ENCODE measurements around the gene CNGA1. TPM values are rescaled to one million over a fixed set of nuclear protein-coding genes. Genes with fewer than 3 reads are reported as not detected.

Gene CNGA1
- total RNA-seq, 2 donors from 2014 or later, result 1.6 to 5.7 TPM

- no peak overlapping the region for H3K27ac ChIP-seq
- H3K27me3 ChIP-seq (replicated peaks; ENCODE audit: insufficient read depth), result no peaks in the 10 kb centered on the region
- H3K36me3 ChIP-seq, result no peaks in the 10 kb centered on the region
- no peak overlapping the region for H3K4me3 ChIP-seq
- 86% methylated on average over 2 of the region's 2 CpGs for WGBS
- TF ChIP-seq CTCF (IDR thresholded peaks at IDR 0.05) (no peak), POLR2A (IDR thresholded peaks at IDR 0.05) (no peak), POLR2AphosphoS5 (IDR thresholded peaks at IDR 0.05) (no peak)
- intact Hi-C loops (cut with DNase I), result no loop called here
- no peaks in the 10 kb centered on the region for H3K9me3 ChIP-seq
- DNase-seq (ENCODE audit: low spot score), result no peak
- H3K4me1 ChIP-seq (replicated peaks), result no peaks in the 10 kb centered on the region
These were observed 27.8 kb upstream of the CNGA1 start for GRCh38 chr4:48044298-48044697.

- intact Hi-C loops (cut with DNase I), result no loop called here
- no peaks in the 10 kb centered on the region for H3K27me3 ChIP-seq (replicated peaks; ENCODE audit: insufficient read depth)
- no peaks in the 10 kb centered on the region for H3K9me3 ChIP-seq
- no peaks in the 10 kb centered on the region for H3K36me3 ChIP-seq
- no peak for DNase-seq (ENCODE audit: low spot score)
- TF ChIP-seq POLR2A (IDR thresholded peaks at IDR 0.05) (no peak), POLR2AphosphoS5 (IDR thresholded peaks at IDR 0.05) (no peak), CTCF (IDR thresholded peaks at IDR 0.05) (no peak)
- no peak overlapping the region for H3K4me3 ChIP-seq
- no peak overlapping the region for H3K27ac ChIP-seq
- 51% methylated on average over 2 of the region's 2 CpGs for WGBS
- no peaks in the 10 kb centered on the region for H3K4me1 ChIP-seq (replicated peaks)
These were observed 27.0 kb upstream of the CNGA1 start for GRCh38 chr4:48043504-48043903.

- DNase-seq (ENCODE audit: low spot score), result no peak
- Histone ChIP-seq H3K4me3 (no peak overlapping the region), H3K9me3 (no peaks in the 10 kb centered on the region), H3K27me3 (replicated peaks; ENCODE audit: insufficient read depth) (no peaks in the 10 kb centered on the region), H3K4me1 (replicated peaks) (no peaks in the 10 kb centered on the region), H3K36me3 (no peaks in the 10 kb centered on the region), H3K27ac (no peak overlapping the region)
- TF ChIP-seq POLR2A (IDR thresholded peaks at IDR 0.05), result no peak
- TF ChIP-seq CTCF (IDR thresholded peaks at IDR 0.05), result no peak
- TF ChIP-seq POLR2AphosphoS5 (IDR thresholded peaks at IDR 0.05), result no peak
- WGBS, result 41% methylated on average over 3 of the region's 3 CpGs
- intact Hi-C loops (cut with DNase I), result no loop called here
These were observed 26.5 kb upstream of the CNGA1 start for GRCh38 chr4:48042979-48043461.

- Histone ChIP-seq H3K9me3 (no peaks in the 10 kb centered on the region), H3K4me1 (replicated peaks) (no peaks in the 10 kb centered on the region), H3K27ac (no peak overlapping the region), H3K4me3 (no peak overlapping the region), H3K36me3 (no peaks in the 10 kb centered on the region), H3K27me3 (replicated peaks; ENCODE audit: insufficient read depth) (no peaks in the 10 kb centered on the region)
- TF ChIP-seq CTCF (IDR thresholded peaks at IDR 0.05) (no peak), POLR2AphosphoS5 (IDR thresholded peaks at IDR 0.05) (no peak), POLR2A (IDR thresholded peaks at IDR 0.05) (no peak)
- 86% methylated on average over 4 of the region's 4 CpGs for WGBS
- intact Hi-C loops (cut with DNase I), result no loop called here
- DNase-seq (ENCODE audit: low spot score), result no peak
These were observed 25.2 kb upstream of the CNGA1 start for GRCh38 chr4:48041535-48042137.

- TF ChIP-seq POLR2A (IDR thresholded peaks at IDR 0.05), result no peak
- no peak for TF ChIP-seq POLR2AphosphoS5 (IDR thresholded peaks at IDR 0.05)
- TF ChIP-seq CTCF (IDR thresholded peaks at IDR 0.05), result no peak
- no peak for DNase-seq (ENCODE audit: low spot score)
- intact Hi-C loops (cut with DNase I), result no loop called here
- H3K4me3 ChIP-seq, result no peak overlapping the region
- no peaks in the 10 kb centered on the region for H3K36me3 ChIP-seq
- H3K27me3 ChIP-seq (replicated peaks; ENCODE audit: insufficient read depth), result no peaks in the 10 kb centered on the region
- no peaks in the 10 kb centered on the region for H3K4me1 ChIP-seq (replicated peaks)
- H3K27ac ChIP-seq, result no peak overlapping the region
- no peaks in the 10 kb centered on the region for H3K9me3 ChIP-seq
These were observed 23.1 kb upstream of the CNGA1 start for GRCh38 chr4:48039561-48039960.

Measured in prostate gland (tissue), 2 donors.